Choroid plexus epithelial cell (primary cell): ENCODE measurements around the gene TMEM145.
"Not testable (repeated sequence)": the region's sequence is repeated elsewhere in the genome, so short reads cannot be mapped to it uniquely, and the experiment has no call there.

Experiments used
- DNase-seq: peaks from one replicate; pipeline ENCODE4 v3.0.0-alpha.2; 2010; ENCODE audit warnings: low read depth
- H3K4me3 ChIP-seq: 2 replicates; pipeline ENCODE4 v1.5.1; 2011; ENCODE audit warnings: low read depth, mild to moderate bottlenecking, control low read depth, low read length, moderate library complexity
- CTCF ChIP-seq: conservative IDR thresholded peaks from 2 replicates; pipeline ENCODE4 v1.5.1; 2011; ENCODE audit warnings: low read depth, mild to moderate bottlenecking, control low read depth, inconsistent platforms, low read length, moderate library complexity

Gene TMEM145

DNA sequence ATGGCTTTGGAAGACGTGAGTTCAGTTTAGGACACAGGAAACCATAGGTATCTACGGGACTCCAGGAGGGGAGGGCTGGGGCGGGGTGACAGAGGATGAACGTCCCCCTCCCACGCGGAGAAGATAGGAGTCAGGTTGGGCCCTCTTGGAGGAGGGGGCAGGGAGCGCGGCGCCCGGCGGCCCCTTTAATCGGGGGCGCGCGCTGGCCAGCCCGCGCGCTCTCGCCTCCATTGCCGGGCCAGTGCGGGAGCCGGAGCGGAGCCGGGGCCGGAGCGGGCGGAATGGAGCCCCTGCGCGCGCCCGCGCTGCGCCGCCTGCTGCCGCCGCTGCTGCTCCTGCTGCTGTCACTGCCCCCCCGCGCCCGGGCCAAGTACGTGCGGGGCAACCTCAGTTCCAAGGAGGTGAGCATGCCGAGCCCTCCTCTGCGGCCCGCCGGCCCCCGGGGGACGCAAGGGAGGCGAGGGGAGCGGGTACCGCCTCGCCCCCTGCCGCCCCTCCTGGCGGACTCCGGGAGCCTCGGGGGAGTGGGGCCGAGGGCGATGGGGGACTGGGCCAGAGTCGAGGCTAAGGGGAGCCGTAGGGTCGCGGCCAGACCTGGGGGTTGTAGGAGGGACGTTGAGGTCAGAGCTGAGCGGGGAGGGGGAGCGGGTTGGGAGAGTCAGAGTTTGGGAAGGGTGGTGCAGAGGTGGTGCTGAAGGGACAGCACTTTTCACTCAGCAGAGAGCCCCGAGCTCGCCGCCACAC is at the start of gene TMEM145:
Gene TMEM145 (plus strand): TSS at position 214 of the 744 bp plus-strand sequence. CDS start 68 bp downstream, at position 282.
- H3K4me3 ChIP-seq: peak within 1 kb of the TSS; percentile 49
- peak; percentile 50 for DNase-seq
- no peak for TF ChIP-seq CTCF

- H3K4me3 ChIP-seq, DNase-seq: not testable (repeated sequence)
Observed at GRCh38 chr19:42266105-42266504, 47.0 kb upstream of the TMEM145 start.

DNA sequence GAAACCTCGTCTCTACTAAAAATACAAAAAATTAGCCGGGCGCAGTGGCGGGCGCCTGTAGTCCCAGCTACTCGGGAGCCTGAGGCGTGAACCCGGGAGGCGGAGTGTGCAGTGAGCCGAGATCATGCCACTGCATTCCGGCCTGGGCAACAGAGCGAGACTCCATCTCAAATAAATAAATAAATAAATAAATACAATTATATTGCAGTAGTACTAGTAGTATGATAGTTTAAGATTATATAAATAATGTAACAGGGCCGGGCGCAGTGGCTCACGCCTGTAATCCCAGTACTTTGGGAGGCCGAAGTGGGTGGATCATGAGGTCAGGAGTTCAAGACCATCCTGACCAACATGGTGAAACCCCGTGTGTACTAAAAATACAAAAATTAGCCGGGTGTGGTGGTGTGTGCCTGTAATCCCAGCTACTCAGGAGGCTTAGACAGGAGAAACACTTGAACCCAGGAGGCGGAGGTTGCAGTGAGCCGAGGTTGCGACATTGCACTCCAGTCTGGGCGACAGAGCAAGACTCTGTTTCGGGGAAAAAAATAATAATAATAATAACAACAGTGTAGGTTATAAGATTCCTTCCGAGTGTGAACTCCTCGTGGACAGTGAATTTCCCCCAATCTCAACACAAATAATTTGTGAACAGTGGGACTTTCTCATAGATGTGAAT is 46.0 kb upstream of the TMEM145 start:
- not testable (repeated sequence) for H3K4me3 ChIP-seq

GRCh38 chr19:42267644-42268141 is 45.4 kb upstream of the TMEM145 start:
- peak; percentile 68 for DNase-seq
- TF ChIP-seq CTCF: no peak
- H3K4me3 ChIP-seq: peak overlapping the region; percentile 64

More for the DNA sequence above, 46.0 kb upstream of the TMEM145 start:
- DNase-seq: not testable (repeated sequence)

DNA sequence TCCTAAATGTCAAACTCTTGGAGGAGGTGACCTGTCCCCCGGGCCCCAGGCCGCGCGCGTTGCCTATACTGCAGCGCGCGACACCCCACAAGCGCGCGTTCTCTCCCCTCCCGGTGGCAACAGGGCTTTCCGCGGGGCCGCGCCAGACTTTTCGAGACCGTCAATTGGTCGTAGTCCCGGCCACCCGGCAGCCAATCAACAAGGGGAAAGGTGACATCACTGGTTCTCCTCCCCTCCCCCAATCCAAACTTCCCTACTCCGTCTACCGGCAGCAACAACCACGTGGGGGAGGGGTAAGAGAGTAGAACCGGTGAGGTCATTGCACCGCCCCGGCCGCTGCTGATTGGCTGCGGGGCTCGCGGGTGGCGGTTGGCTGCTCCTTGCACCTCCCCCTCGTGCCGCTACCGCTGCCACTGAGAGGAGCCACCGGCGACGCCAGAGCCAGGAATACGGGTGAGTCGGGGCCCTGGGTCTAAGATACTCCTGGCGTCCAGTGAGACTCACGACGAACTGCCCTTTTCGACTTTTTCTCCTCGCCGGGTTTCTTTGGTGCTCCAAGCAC is 44.9 kb upstream of the TMEM145 start:
- H3K4me3 ChIP-seq: peak overlapping the region; percentile 93
- TF ChIP-seq CTCF: no peak
- DNase-seq: peak; percentile 100

DNA sequence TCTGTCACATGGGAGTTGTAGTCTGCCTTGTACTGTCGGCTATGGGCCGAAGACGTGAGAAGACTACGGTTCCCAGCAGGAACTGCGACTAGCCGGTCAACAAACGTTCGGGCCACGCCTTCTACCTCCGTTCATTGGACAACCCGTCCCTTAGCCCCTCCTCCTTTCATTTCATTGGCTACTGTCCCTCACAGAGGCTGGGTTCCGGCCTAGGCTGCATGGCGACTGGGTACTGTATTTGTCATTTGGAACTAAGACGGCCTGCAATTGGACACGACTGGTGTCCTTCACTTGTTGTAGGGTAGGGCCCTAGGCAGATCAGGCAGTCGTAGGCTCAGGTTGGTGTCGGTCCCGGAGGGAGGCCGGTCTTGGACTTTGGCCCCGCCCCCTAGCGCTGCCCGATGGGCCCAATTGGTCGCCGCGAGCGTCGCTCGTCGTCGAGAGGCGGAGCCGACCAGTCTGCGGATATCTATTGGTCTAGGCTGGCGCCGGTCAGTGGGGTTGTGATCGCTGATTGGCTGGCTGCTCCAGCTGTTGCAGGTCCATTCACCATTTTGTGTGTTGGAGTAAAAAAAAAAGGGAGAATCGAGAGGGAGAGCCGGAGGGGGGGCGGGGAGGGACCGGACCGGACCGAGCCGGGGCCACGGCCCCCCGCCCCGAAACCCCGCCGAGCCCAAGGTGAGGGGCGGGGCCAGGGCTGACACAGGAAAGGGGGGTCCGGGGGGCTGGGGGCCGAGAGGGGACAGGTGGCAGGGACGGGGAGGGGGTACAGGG is 44.2 kb upstream of the TMEM145 start, which contains the start of gene CIC:
Gene CIC (plus strand): TSS at position 549 of the 774 bp plus-strand sequence. CDS start 2,532 bp downstream, outside the sequence.
- DNase-seq: peak; percentile 100
- TF ChIP-seq CTCF: no peak
- peak within 1 kb of the TSS; percentile 93 for H3K4me3 ChIP-seq

- no peak for DNase-seq
- H3K4me3 ChIP-seq: peak overlapping the region; percentile 64
- no peak for TF ChIP-seq CTCF
Observed at GRCh38 chr19:42269478-42270345, 43.4 kb upstream of the TMEM145 start.
